IPS-15b (cell line): ENCODE data around the gene ATP12A.

Source experiments
- H3K27me3 ChIP-seq: one replicate; pipeline ENCODE4 v1.6.1; 2013; ENCODE audit warnings: low read length; ENCODE audit not compliant: control insufficient read depth, insufficient read depth
- H3K36me3 ChIP-seq: one replicate; pipeline ENCODE4 v1.6.1; 2013; ENCODE audit warnings: low read length; ENCODE audit not compliant: control insufficient read depth, insufficient read depth
- H3K4me1 ChIP-seq: one replicate; pipeline ENCODE4 v1.6.1; 2013; ENCODE audit warnings: mild to moderate bottlenecking, low read length; ENCODE audit not compliant: control insufficient read depth, insufficient read depth
- H3K4me3 ChIP-seq: one replicate; pipeline ENCODE4 v1.5.1; 2013; ENCODE audit warnings: low read depth, low read length
- H3K9ac ChIP-seq: one replicate; pipeline ENCODE4 v1.6.1; 2013; ENCODE audit warnings: low read depth, mild to moderate bottlenecking, low read length
- H3K9me3 ChIP-seq: one replicate; pipeline ENCODE4 v1.6.1; 2013; ENCODE audit warnings: mild to moderate bottlenecking, low read length; ENCODE audit not compliant: control insufficient read depth, insufficient read depth

Gene ATP12A

DNA sequence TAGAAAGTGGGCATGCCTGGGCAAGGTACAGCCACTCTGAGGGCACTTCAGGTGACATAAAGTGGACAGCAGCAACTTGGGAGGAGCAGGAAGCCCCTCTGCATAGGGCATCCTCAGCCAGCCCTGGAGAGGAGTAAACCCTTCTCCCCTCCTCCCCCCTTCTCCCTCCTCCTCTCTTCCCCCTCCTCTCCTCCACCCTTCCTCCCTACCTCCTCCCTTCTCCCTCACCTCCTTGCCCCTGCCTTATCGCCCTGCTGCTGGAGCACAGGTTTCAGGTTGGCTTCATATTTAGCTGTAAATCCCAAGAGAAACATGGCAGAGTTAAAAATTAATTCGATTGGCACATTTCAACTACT, 30.5 kb upstream of the ATP12A start:
- no peak overlapping the region for H3K4me3 ChIP-seq
- H3K9me3 ChIP-seq: no peaks in the 10 kb centered on the region
- no peaks in the 10 kb centered on the region for H3K27me3 ChIP-seq
- H3K36me3 ChIP-seq: no peaks in the 10 kb centered on the region
- H3K4me1 ChIP-seq: no peaks in the 10 kb centered on the region
- H3K9ac ChIP-seq: no peak overlapping the region

DNA sequence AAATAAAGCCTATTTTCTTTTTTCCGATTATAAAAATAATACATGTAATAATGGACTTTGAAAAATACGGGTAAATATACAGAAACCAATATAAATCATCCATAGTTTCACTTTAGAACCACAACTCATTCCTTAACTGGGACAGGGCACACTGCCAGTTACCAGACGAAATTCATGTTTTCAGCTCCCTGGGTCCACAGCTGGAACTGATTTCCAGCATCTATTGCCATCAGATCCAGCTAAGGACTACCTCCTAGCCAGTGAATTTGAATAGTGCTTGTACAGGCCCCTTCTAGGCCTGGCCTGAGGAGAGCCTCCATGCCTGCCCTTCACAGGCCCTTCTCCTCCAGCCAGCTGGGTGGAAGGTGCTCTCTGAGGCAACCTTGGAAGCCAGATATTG, 30.0 kb upstream of the ATP12A start:
- Histone ChIP-seq H3K9ac (no peak overlapping the region), H3K36me3 (no peaks in the 10 kb centered on the region), H3K4me1 (no peaks in the 10 kb centered on the region), H3K9me3 (no peaks in the 10 kb centered on the region), H3K27me3 (no peaks in the 10 kb centered on the region), H3K4me3 (no peak overlapping the region)

- Histone ChIP-seq H3K4me1 (no peaks in the 10 kb centered on the region), H3K9me3 (no peaks in the 10 kb centered on the region), H3K4me3 (no peak overlapping the region), H3K27me3 (no peaks in the 10 kb centered on the region), H3K9ac (no peak overlapping the region), H3K36me3 (no peaks in the 10 kb centered on the region)
Observed at GRCh38 chr13:24651718-24652345, 28.4 kb upstream of the ATP12A start.

- Histone ChIP-seq H3K4me1 (no peaks in the 10 kb centered on the region), H3K27me3 (no peaks in the 10 kb centered on the region), H3K9ac (no peak overlapping the region), H3K4me3 (no peak overlapping the region), H3K9me3 (no peaks in the 10 kb centered on the region), H3K36me3 (no peaks in the 10 kb centered on the region)
Observed at GRCh38 chr13:24652359-24652758, 27.8 kb upstream of the ATP12A start.

DNA sequence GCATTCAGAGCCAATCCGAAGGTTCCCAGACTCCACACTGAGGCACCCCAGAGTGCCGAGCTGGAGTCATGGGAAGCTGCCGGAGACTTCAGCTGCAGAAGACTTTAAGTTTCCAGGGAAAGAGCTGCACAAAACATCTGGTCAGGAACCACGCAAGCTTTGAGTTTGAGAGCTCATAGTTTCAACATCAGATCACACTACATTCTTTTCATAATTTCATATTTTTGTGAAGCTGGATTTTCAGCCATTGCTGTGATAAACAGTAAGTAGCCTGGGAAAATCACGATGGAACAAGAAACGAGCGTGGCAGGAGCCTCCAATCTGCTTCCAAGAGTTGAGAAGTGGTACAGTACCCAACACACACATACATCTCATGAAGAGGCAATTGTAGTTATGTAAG, 25.5 kb upstream of the ATP12A start:
- Histone ChIP-seq H3K27me3 (no peaks in the 10 kb centered on the region), H3K36me3 (no peaks in the 10 kb centered on the region), H3K9ac (no peak overlapping the region), H3K4me3 (no peak overlapping the region), H3K9me3 (no peaks in the 10 kb centered on the region), H3K4me1 (no peaks in the 10 kb centered on the region)

GRCh38 chr13:24659239-24659638, 21.0 kb upstream of the ATP12A start:
- Histone ChIP-seq H3K9me3 (no peaks in the 10 kb centered on the region), H3K9ac (no peak overlapping the region), H3K36me3 (no peaks in the 10 kb centered on the region), H3K4me3 (no peak overlapping the region), H3K27me3 (no peaks in the 10 kb centered on the region), H3K4me1 (no peaks in the 10 kb centered on the region)

DNA sequence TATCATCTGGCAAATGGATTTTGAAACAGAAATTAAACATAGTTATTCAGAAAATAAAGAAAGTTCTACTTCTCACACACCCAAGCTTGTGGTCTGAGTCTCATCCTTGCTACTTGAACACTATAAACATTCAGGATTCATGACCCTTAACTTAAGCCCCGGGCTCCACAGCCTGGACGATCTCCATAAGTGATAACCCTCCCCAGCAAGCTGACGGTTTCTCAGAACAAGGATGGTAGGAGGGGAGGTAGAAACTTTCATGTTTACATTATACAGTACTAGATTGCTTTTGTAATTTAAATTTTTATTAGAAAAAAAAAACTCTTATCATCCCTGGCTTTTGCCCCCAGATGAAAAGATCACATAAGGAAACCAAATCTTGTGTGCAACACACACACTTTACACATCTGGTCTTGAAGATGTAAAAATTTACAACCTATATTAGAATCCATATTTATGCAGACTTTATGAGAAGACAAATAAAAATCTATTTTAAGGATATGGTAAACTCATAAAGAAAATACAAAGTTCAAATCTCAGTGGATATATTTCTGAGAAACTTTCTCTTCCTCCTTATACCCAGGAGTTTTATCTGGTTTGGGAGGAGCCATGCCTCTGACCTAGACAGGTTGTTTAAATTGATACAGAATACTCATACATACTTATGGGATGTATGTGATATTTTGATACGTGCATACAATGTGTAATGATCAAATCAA, 20.0 kb upstream of the ATP12A start:
- no peaks in the 10 kb centered on the region for H3K27me3 ChIP-seq
- H3K36me3 ChIP-seq: no peaks in the 10 kb centered on the region
- no peaks in the 10 kb centered on the region for H3K9me3 ChIP-seq
- H3K4me1 ChIP-seq: no peaks in the 10 kb centered on the region
- no peak overlapping the region for H3K4me3 ChIP-seq
- H3K9ac ChIP-seq: no peak overlapping the region

GRCh38 chr13:24661713-24662112, 18.5 kb upstream of the ATP12A start:
- no peak overlapping the region for H3K4me3 ChIP-seq

DNA sequence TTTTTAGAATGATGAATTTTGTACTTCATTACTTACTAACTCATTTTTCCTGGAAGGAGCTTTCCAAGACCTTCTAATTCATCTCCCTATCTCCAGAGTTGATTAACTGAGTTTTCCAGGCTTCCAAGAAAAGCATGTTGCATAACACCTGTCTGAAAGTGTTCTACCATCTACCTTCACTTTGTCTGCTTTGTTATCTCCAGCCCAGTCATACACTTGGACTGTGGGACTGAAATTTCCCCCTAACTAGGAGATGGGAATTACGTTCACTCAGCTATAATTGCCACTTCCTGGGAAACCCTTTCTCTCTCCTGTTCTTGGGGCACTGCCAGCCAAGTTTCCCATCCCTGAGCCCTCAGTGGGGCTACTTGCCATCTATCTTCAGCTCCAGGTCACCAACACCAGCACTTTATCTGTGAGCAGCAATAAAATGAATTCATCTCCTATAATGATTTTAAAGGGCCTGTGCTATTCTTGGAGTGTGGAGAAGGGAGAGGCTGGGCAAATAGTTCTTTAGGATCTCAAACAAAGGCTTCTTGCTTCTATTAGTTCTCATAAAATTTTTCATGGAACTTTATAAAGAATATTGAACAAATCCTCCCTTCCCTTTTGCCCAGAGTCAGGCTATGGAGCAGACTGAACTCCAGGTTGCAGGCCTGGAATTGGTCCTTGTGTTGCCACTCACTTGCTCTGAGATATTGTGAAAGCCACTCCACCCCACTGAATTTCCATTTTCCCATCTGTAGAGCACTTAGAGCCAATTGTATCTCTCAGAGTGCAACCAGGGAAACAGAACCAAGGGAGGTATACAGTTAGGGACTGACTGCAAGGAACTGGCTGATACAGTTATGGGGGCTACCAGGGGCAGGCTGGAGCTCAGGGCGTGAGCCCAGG, 17.8 kb upstream of the ATP12A start:
- Histone ChIP-seq H3K36me3 (no peaks in the 10 kb centered on the region), H3K4me1 (no peaks in the 10 kb centered on the region), H3K4me3 (no peak overlapping the region)

More at GRCh38 chr13:24661713-24662112, 18.5 kb upstream of the ATP12A start:
- Histone ChIP-seq H3K36me3 (no peaks in the 10 kb centered on the region), H3K27me3 (no peaks in the 10 kb centered on the region), H3K4me1 (no peaks in the 10 kb centered on the region), H3K9me3 (no peaks in the 10 kb centered on the region), H3K9ac (no peak overlapping the region)

GRCh38 chr13:24663089-24663395, 17.2 kb upstream of the ATP12A start:
- no peaks in the 10 kb centered on the region for H3K9me3 ChIP-seq
- H3K9ac ChIP-seq: no peak overlapping the region
- H3K36me3 ChIP-seq: no peaks in the 10 kb centered on the region
- H3K4me3 ChIP-seq: no peak overlapping the region
- no peaks in the 10 kb centered on the region for H3K27me3 ChIP-seq
- no peaks in the 10 kb centered on the region for H3K4me1 ChIP-seq

More for the DNA sequence above, 17.8 kb upstream of the ATP12A start:
- Histone ChIP-seq H3K9ac (no peak overlapping the region), H3K27me3 (no peaks in the 10 kb centered on the region), H3K9me3 (no peaks in the 10 kb centered on the region)

- Histone ChIP-seq H3K9me3 (no peaks in the 10 kb centered on the region), H3K4me1 (no peaks in the 10 kb centered on the region), H3K27me3 (no peaks in the 10 kb centered on the region), H3K9ac (no peak overlapping the region), H3K4me3 (no peak overlapping the region), H3K36me3 (no peaks in the 10 kb centered on the region)
Observed at GRCh38 chr13:24663586-24663985, 16.6 kb upstream of the ATP12A start.
